Gastrocnemius medialis (tissue), 4 donors: ENCODE measurements around the gene ORMDL2. TPM values are rescaled to one million over a fixed set of nuclear protein-coding genes. Genes with fewer than 3 reads are reported as not detected.

Experiments
- ATAC-seq, 2 donors: fragments of 150-250 bp; one replicate each; pipeline ENCODE4 v1.9.1; 2016
- DNase-seq, 2 donors: peaks; one replicate each; pipeline ENCODE4 v3.0.0-alpha.2; 2019
- H3K27ac ChIP-seq, 4 donors: fragments of 200-600 bp; sonication (generic); 1 replicate in 1 of 4; 2 replicates in 3 of 4; pipeline ENCODE4 v1.5.1; 2016 to 2018; ENCODE audit warnings: mild to moderate bottlenecking in 2 of 4, moderate library complexity in 1 of 4
- H3K27me3 ChIP-seq, 3 donors: fragments of 200-600 bp; sonication (generic) in 2 of 3; 1 replicate in 1 of 3; 2 replicates in 2 of 3; pipeline versions ENCODE4 v1.5.1 to v1.6.0; 2016 to 2019; ENCODE audit warnings: mild to moderate bottlenecking in 1 of 3, moderate library complexity in 1 of 3
- H3K36me3 ChIP-seq, 2 donors: fragments of 200-600 bp; sonication (generic) in 1 of 2; one replicate each; pipeline ENCODE4 v1.5.1; 2017 to 2018
- H3K4me1 ChIP-seq, 2 donors: fragments of 200-600 bp; sonication (generic) in 1 of 2; one replicate each; pipeline ENCODE4 v1.5.1; 2016 to 2017; ENCODE audit warnings: mild to moderate bottlenecking in 2 of 2
- H3K4me3 ChIP-seq, 4 donors: fragments of 200-600 bp; sonication (generic) in 3 of 4; 1 replicate in 1 of 4; 2 replicates in 3 of 4; pipeline ENCODE4 v1.5.1; 2016 to 2019; ENCODE audit warnings: mild to moderate bottlenecking in 2 of 4
- H3K9me3 ChIP-seq, 3 donors: fragments of 200-600 bp; sonication (generic) in 2 of 3; 1 replicate in 1 of 3; 2 replicates in 2 of 3; pipeline ENCODE4 v1.5.1; 2016 to 2019
- POLR2A ChIP-seq, 2 donors: fragments of 450-650 bp; IDR thresholded peaks; one replicate each; pipeline ENCODE4 v1.6.1; 2017; ENCODE audit warnings: antibody characterized with exemption in 2 of 2, mild to moderate bottlenecking in 2 of 2, moderate library complexity in 2 of 2
- in situ Hi-C, 4 donors: fragments of 200-750 bp; cut with MboI; loops; one replicate each; pipeline versions ENCODE4 v1.15.0 to v1.8.0; 2017; ENCODE audit warnings: low sequenced_read_pairs in 4 of 4
- intact Hi-C: fragments of 100-400 bp; cut with DNase I; formaldehyde crosslinking; loops from one replicate; pipeline ENCODE4 v1.15.1; 2023; ENCODE audit warnings: low total_unique reads
- total RNA-seq, 4 donors: library from RNA; depleted of rRNA; stranded (reverse); fragments of >200 nt; gene quantifications; one replicate each; pipeline versions ENCODE4 v1.1.0 to v1.2.3, GENCODE V29; 2016
- TF ChIP-seq, protein P1 (sequence below), 5 experiments: fragments of 450-650 bp in 3 of 5; fragments of 200-600 bp in 2 of 5; sonication (generic) in 2 of 5; IDR thresholded peaks in 4 of 5; conservative IDR thresholded peaks in 1 of 5; 1 replicate in 4 of 5; 2 replicates in 1 of 5; pipeline ENCODE4 v1.5.1; 2016 to 2019; ENCODE audit warnings: antibody characterized with exemption in 5 of 5, mild to moderate bottlenecking in 3 of 5, moderate library complexity in 3 of 5

ORMDL2 gene, protein sequence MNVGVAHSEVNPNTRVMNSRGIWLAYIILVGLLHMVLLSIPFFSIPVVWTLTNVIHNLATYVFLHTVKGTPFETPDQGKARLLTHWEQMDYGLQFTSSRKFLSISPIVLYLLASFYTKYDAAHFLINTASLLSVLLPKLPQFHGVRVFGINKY
- total RNA-seq, result 10 to 100 TPM in 3 of 4 donors, 1 to 10 TPM in 1; 6.6 to 23.1 (median 12.1) TPM

DNA sequence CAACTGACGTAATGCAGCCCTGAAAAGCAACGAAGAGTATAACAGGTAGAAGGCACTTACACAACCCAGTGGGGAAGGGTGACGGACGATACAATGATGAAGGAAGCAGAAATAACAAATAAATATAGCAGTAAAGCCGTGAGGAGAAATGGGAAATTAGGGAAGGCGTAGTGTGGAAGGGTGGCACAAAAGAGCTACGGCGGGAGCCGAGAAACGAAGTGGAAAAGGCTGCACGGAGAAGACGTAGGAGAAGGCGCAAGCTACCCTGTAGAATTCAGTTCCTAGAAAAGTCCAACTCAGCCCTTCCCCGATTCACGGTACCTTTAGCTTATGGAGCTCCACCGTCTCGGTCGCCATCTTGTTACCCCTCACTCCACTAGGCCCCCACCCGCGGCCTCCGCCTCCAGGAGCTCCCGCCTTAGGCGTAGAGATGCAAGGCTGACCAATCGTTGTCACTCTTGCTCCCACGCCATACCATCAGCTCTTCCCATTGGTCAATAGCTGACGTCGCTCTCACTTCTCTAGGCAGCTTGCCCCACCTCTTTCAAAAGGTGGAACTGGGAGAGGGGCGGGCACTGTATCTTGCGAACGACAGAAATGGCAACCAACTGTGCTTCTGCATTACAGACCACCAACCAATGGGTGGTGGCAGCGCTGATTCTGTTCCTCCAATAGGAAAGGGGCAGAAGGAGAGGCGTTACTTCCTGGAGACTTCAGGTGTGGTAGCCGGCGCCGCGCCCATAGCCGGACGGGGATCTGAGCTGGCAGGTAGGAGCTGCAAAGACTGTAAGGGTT lies at the start of gene ORMDL2, which contains the start of gene SARNP:
TSS of gene ORMDL2 (plus strand) at position 697 of the 795 bp plus-strand sequence. CDS start 959 bp downstream, outside the sequence.
TSS of gene SARNP (minus strand) at position 380 of the 795 bp plus-strand sequence. CDS start at position 357, 23 bp downstream.
- DNase-seq, result peak; percentile 99
- intact Hi-C loops, result loop anchor here (1.0 to 10.0 kb wide), 7 partner anchors 12 to 287 kb away; partner anchors contain the start of genes CD63, DNAJC14, PA2G4 and PYM1
- H3K4me3 ChIP-seq, result peak within 1 kb of the TSS; percentile 73 to 96 (median 82)
- H3K36me3 ChIP-seq, result peaks cover 3 to 35% of the 10 kb centered on the region in 2 donors
- H3K4me1 ChIP-seq, result peaks cover 22 to 31% of the 10 kb centered on the region in 2 donors
- in situ Hi-C loops, result loop anchor here (5.0 to 25.0 kb wide), 6 partner anchors 80 to 155 kb away; partner anchors contain the start of genes PYM1 (in 3 of the 4) and DGKA (in 2 of the 4)
- TF ChIP-seq, protein P1, sequence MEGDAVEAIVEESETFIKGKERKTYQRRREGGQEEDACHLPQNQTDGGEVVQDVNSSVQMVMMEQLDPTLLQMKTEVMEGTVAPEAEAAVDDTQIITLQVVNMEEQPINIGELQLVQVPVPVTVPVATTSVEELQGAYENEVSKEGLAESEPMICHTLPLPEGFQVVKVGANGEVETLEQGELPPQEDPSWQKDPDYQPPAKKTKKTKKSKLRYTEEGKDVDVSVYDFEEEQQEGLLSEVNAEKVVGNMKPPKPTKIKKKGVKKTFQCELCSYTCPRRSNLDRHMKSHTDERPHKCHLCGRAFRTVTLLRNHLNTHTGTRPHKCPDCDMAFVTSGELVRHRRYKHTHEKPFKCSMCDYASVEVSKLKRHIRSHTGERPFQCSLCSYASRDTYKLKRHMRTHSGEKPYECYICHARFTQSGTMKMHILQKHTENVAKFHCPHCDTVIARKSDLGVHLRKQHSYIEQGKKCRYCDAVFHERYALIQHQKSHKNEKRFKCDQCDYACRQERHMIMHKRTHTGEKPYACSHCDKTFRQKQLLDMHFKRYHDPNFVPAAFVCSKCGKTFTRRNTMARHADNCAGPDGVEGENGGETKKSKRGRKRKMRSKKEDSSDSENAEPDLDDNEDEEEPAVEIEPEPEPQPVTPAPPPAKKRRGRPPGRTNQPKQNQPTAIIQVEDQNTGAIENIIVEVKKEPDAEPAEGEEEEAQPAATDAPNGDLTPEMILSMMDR (IDR thresholded peaks at IDR 0.05 in 4 of 5, conservative IDR thresholded peaks at IDR 0.05 in 1 of 5), result no peak
- TF ChIP-seq POLR2A (IDR thresholded peaks at IDR 0.05), result peak; percentile 59 to 70
- H3K9me3 ChIP-seq, result no peaks in the 10 kb centered on the region
- peak; percentile 99 to 100 for ATAC-seq
- peak within 1 kb of the TSS; percentile 89 to 93 (median 90) for H3K27ac ChIP-seq
- H3K27me3 ChIP-seq, result no peaks in the 10 kb centered on the region

DNA sequence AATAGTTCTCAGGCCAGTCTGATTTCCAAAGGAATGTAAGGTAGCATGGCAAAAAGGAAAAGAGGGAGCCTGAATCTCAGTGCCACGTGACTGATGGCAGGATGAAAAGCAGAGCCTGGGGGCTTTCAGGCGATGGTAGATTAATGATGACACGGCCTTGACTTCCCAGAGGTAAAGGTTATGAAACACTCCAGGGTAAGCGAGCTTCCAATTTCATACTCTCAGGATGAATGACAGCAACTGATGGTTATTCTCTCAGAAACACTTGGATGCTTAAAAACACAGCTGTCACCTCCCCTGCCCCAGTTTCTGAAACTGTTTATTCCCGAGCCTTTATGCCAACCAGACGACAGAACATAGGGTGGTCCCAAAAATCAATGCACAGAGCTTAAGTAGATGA lies 46.1 kb upstream of the ORMDL2 start:
- no peak for DNase-seq

DNA sequence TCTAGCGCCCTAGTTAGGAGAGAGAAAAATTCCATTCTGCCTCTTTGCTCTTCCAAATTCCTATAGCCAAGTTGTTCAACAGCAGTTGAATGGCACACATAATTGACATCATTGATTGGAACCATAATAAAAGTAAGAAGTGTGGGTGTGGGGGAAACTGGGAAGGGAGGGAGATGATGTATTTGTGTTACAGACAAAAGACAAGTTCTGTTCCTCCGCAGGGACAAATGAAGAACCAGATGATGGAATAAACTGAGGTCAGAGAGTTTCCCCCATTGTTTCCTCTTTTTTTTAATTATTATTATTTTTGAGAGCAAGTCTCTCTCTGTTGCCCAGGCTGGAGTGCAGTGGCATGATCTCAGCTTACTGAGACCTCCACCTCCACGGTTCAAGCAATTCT lies 40.0 kb upstream of the ORMDL2 start:
- intact Hi-C loops, result no loop called here
- TF ChIP-seq, protein P1 (IDR thresholded peaks at IDR 0.05 in 4 of 5, conservative IDR thresholded peaks at IDR 0.05 in 1 of 5), result no peak
- TF ChIP-seq POLR2A (IDR thresholded peaks at IDR 0.05), result no peak
- H3K36me3 ChIP-seq, result peaks cover 0 to 32% of the 10 kb centered on the region in 2 donors

More for the DNA sequence above, 46.1 kb upstream of the ORMDL2 start:
- TF ChIP-seq, protein P1 (IDR thresholded peaks at IDR 0.05 in 4 of 5, conservative IDR thresholded peaks at IDR 0.05 in 1 of 5), result no peak
- no peak for TF ChIP-seq POLR2A (IDR thresholded peaks at IDR 0.05)
- peak in 1 of 2 donors; percentile 73 for ATAC-seq
- H3K36me3 ChIP-seq, result no peaks in the 10 kb centered on the region
- H3K27me3 ChIP-seq, result no peaks in the 10 kb centered on the region
- H3K4me1 ChIP-seq, result peaks cover 7 to 14% of the 10 kb centered on the region in 2 donors
- intact Hi-C loops, result no loop called here
- H3K9me3 ChIP-seq, result no peaks in the 10 kb centered on the region
- H3K4me3 ChIP-seq, result no peak overlapping the region
- in situ Hi-C loops, result no loop called here
- H3K27ac ChIP-seq, result peak overlapping the region in 2 of 4 donors; percentile 13 to 32

DNA sequence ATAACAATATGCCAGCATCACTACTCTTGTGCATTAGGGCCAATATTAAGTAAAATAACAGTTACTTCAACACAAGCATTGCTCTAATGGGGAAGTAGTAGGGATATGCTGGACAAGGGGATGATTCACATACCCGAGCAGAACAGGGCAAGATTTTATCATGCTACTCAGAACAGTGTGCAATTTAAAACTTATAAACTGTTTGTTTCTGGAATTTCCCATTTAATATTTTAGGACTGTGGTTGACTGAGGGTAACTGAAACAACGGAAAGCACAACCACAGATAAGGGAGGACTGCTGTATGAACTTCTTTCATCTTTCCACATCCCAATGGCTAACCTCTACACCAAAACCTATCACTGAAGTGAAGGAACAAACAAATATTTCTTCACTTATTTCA lies 37.2 kb upstream of the ORMDL2 start:
- no peak overlapping the region for H3K4me3 ChIP-seq
- H3K27ac ChIP-seq, result no peak overlapping the region
- intact Hi-C loops, result no loop called here
- TF ChIP-seq, protein P1 (IDR thresholded peaks at IDR 0.05 in 4 of 5, conservative IDR thresholded peaks at IDR 0.05 in 1 of 5), result no peak
- TF ChIP-seq POLR2A (IDR thresholded peaks at IDR 0.05), result no peak
- no peak for ATAC-seq
- no peaks in the 10 kb centered on the region for H3K27me3 ChIP-seq
- in situ Hi-C loops, result no loop called here
- no peaks in the 10 kb centered on the region for H3K4me1 ChIP-seq
- peaks cover 0 to 60% of the 10 kb centered on the region in 2 donors for H3K36me3 ChIP-seq
- DNase-seq, result no peak
- no peaks in the 10 kb centered on the region for H3K9me3 ChIP-seq

More for the DNA sequence above, 40.0 kb upstream of the ORMDL2 start:
- DNase-seq, result no peak
- in situ Hi-C loops, result no loop called here
- no peak for ATAC-seq
- Histone ChIP-seq H3K27me3 (no peaks in the 10 kb centered on the region), H3K4me3 (no peak overlapping the region), H3K4me1 (no peaks in the 10 kb centered on the region), H3K27ac (no peak overlapping the region), H3K9me3 (no peaks in the 10 kb centered on the region)
